LNCaP clone FGC (cell line): Measurements from ENCODE around the gene INMT.

Experiments
- DNase-seq: peaks from one replicate; pipeline ENCODE4 v3.0.0-alpha.2; 2011; ENCODE audit warnings: low read depth
- H3K4me3 ChIP-seq: 2 replicates; pipeline ENCODE4 v1.5.1; 2011; ENCODE audit warnings: mild to moderate bottlenecking, low read depth, low read length, control low read depth
- CTCF ChIP-seq: IDR thresholded peaks from 2 replicates; pipeline ENCODE4 v1.5.1; 2012; ENCODE audit warnings: mild to moderate bottlenecking; ENCODE audit not compliant: control insufficient read depth, insufficient read depth; ENCODE audit errors: extremely low read depth

INMT gene

DNA sequence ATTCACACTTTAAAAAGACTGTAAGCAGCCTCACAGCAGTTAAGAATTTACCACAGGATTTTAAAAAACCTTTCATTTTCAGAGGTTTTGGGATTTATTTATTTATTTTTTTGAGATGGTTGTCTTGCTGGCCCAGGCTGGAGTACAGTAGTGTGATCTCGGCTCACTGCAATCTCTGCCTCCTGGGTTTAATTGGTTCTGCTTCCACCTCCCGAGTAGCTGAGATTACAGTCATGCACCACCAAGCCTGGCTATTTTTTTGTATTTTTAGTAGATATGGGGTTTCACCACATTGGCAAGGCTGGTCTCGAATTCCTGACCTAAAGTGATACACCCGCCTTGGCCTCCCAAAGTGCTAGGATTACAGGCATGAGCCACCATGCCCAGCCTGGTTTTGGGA, 38.4 kb downstream of the INMT start:
- TF ChIP-seq CTCF = no peak
- DNase-seq = no peak
- no peak overlapping the region for H3K4me3 ChIP-seq

DNA sequence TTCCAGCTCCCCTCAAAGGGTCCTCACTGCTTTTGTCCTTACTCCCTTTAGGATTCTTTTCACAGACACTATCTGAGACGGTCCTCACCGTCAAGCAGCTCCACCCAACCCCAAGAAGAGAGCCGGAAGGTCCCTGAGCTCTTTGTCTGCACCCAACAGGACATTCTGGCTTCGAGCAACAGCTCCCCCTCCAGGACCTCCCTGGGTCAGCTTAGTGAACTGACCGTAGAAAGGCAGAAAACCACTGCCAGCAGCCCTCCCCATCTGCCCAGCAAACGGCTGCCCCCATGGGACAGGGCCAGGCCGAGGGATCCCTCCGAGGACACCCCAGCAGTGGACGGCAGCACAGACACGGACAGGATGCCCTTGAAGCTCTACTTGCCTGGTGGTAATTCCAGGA, 39.2 kb downstream of the INMT start:
- no peak for TF ChIP-seq CTCF
- DNase-seq = no peak
- no peak overlapping the region for H3K4me3 ChIP-seq

GRCh38 chr7:30795161-30795948, 43.4 kb downstream of the INMT start:
- no peak overlapping the region for H3K4me3 ChIP-seq
- no peak for DNase-seq
- TF ChIP-seq CTCF = no peak

DNA sequence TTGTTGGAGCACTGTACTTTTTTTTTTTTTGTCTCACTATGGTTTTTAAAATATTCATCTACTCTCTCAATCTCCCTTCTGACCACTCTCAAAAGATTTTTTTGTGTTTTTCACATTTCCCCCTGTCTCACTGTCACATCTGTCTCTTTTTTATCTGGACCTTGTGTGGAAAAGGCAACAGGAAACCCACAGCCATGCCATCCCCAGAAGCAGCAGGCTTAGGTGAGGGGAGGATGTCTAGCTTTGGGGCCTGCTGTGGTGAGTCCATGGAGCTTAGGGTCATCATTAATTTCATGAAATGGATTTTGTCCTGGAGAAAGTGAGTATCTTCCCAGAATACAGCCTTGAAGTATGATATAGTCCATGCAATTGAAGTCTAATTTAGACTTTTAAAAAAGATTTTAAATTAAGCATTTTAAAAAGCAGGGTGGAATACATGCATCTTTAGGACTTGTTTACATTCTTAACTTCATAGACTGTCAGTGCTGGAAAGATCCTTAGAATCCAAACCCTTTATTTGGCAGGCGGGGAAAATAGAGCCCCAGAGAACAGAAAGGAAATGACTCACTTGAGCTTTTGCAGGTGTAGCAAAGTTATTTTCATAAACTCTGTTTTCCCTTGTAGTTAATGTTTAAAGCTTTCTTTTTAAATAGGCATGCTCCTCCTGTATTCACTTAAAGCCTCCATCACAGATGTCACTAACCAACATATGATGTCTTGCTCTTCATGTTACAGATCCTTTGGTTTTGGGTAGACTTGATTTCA, 44.4 kb downstream of the INMT start:
- TF ChIP-seq CTCF = no peak
- DNase-seq = no peak

GRCh38 chr7:30797176-30798040, 45.5 kb downstream of the INMT start:
- H3K4me3 ChIP-seq = no peak overlapping the region
- TF ChIP-seq CTCF = no peak
- DNase-seq = no peak

More for the DNA sequence above, 44.4 kb downstream of the INMT start:
- H3K4me3 ChIP-seq = no peak overlapping the region

DNA sequence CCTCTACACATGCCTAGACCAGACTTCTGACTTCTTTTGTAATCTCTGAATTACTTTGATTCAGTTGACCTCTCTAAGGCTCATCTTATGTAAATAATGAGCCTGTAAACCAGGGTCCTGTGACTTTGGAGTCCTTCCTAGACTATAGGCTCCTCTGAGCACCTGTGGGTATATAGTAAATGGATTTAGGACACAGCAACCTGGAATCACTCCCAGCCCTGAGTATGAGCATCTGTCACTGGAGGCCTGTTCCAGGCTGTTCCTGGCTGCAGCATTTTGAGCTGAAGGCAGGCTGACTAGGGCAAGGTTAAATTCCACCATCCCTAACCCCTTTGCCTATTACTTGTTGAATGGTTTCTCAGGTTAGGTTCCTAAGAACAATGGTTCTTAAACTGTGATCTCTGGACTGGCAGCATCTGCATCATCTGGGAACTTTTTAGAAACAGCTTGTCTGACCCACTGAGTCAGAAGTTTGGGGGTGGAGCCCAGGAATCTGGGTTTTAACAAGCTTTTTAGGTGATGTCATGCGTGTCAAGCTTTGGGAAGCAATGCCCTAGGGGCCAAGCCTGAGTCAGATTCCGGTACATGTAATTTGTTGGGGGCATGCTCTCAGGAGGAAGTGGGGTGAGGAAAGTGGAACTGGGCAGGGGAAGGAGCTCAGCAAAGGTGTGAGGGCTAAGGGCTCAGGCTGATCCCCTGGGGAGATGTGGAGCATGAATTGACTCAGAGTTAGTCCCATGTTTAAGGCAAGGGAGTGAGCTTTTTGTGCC, 47.5 kb downstream of the INMT start:
- H3K4me3 ChIP-seq = no peak overlapping the region
- peak; percentile 66 for DNase-seq
- TF ChIP-seq CTCF = no peak
